GM23248 (cell line): Measurements from ENCODE around the gene CMIP. TPM values are rescaled to one million over a fixed set of nuclear protein-coding genes. Genes with fewer than 3 reads are reported as not detected.

Experiments used
- DNase-seq: peaks from one replicate; pipeline ENCODE4 v3.0.0-alpha.2; 2015
- H2AFZ ChIP-seq: fragments of 200-600 bp; sonication (generic); 2 replicates; pipeline ENCODE4 v1.6.1; 2016; ENCODE audit warnings: antibody characterized with exemption
- H3F3A ChIP-seq: fragments of 200-600 bp; sonication (generic); 2 replicates; pipeline ENCODE4 v1.6.1; 2016; ENCODE audit warnings: mild to moderate bottlenecking, antibody characterized with exemption, mixed run types; ENCODE audit not compliant: insufficient read depth
- H3K27ac ChIP-seq: fragments of 200-600 bp; sonication (generic); 2 replicates; pipeline ENCODE4 v1.5.1; 2016; ENCODE audit warnings: mild to moderate bottlenecking
- H3K27me3 ChIP-seq: fragments of 200-600 bp; sonication (generic); replicated peaks from 2 replicates; pipeline ENCODE4 v1.6.1; 2016; ENCODE audit warnings: mild to moderate bottlenecking; ENCODE audit not compliant: insufficient read depth
- H3K36me3 ChIP-seq: fragments of 200-600 bp; sonication (generic); 2 replicates; pipeline ENCODE4 v1.6.1; 2016; ENCODE audit warnings: low read depth, mild to moderate bottlenecking
- H3K4me1 ChIP-seq: fragments of 200-600 bp; sonication (generic); 2 replicates; pipeline ENCODE4 v1.6.1; 2016; ENCODE audit warnings: mild to moderate bottlenecking; ENCODE audit not compliant: insufficient read depth
- H3K4me2 ChIP-seq: fragments of 200-600 bp; sonication (generic); one replicate; pipeline ENCODE4 v1.6.1; 2016; ENCODE audit warnings: mild to moderate bottlenecking; ENCODE audit not compliant: unreplicated experiment
- H3K4me3 ChIP-seq: fragments of 200-600 bp; sonication (generic); 2 replicates; pipeline ENCODE4 v1.5.1; 2016; ENCODE audit warnings: mild to moderate bottlenecking
- H3K79me2 ChIP-seq: fragments of 200-600 bp; sonication (generic); 2 replicates; pipeline ENCODE4 v1.6.1; 2016; ENCODE audit warnings: mild to moderate bottlenecking; ENCODE audit not compliant: insufficient read depth
- H3K9ac ChIP-seq: fragments of 200-600 bp; sonication (generic); 2 replicates; pipeline ENCODE4 v1.6.1; 2016; ENCODE audit warnings: mild to moderate bottlenecking
- H3K9me2 ChIP-seq: fragments of 200-600 bp; sonication (generic); 2 replicates; pipeline ENCODE4 v1.6.1; 2016; ENCODE audit warnings: mixed run types, mild to moderate bottlenecking, moderate library complexity; ENCODE audit not compliant: insufficient read depth
- H3K9me3 ChIP-seq: fragments of 200-600 bp; sonication (generic); one replicate; pipeline ENCODE4 v1.6.1; 2017; ENCODE audit warnings: low read depth
- H4K20me1 ChIP-seq: fragments of 200-600 bp; sonication (generic); 2 replicates; pipeline ENCODE4 v1.6.0; 2016; ENCODE audit not compliant: insufficient read depth
- EZH2 ChIP-seq: fragments of 200-600 bp; sonication (generic); IDR thresholded peaks from 2 replicates; pipeline ENCODE4 v1.6.1; 2018; ENCODE audit warnings: antibody characterized with exemption, mild to moderate bottlenecking; ENCODE audit not compliant: insufficient read depth, poor library complexity, severe bottlenecking
- EZH2phosphoT487 ChIP-seq: fragments of 200-600 bp; sonication (generic); IDR thresholded peaks from 2 replicates; pipeline ENCODE4 v1.6.1; 2018; ENCODE audit warnings: antibody characterized with exemption, moderate library complexity, mild to moderate bottlenecking, low read depth; ENCODE audit not compliant: insufficient read depth
- WGBS, 2 experiments: methylation state at CpG; one replicate each; pipeline ENCODE4 v1.1.6; 2015 to 2017; ENCODE audit warnings: low lambda C conversion rate in 2 of 2, low coverage in 1 of 2; ENCODE audit errors: missing lambda C conversion rate in 2 of 2; 5-methylcytosine and 5-hydroxymethylcytosine counted together
- in situ Hi-C: fragments of 300-500 bp; cut with MboI; formaldehyde crosslinking; loops from 2 replicates; pipeline ENCODE4 v1.15.0; 2020
- polyA plus RNA-seq: library from polyadenylated mRNA; unstranded; fragments of >200 nt; fragmentation: Nextera tagmentation; extraction: Ambion mirVana; gene quantifications from 2 replicates; pipeline ENCODE4 v1.2.1, GENCODE V29; 2016
- total RNA-seq: library from RNA; depleted of rRNA; stranded (reverse); fragments of >200 nt; shearing (Covaris generic); gene quantifications from 2 replicates; pipeline ENCODE4 v1.2.3, GENCODE V29; 2014

CMIP gene
- total and polyA plus RNA-seq, 2 experiments from 2014 or later: 1.5 to 9.5 TPM

DNA sequence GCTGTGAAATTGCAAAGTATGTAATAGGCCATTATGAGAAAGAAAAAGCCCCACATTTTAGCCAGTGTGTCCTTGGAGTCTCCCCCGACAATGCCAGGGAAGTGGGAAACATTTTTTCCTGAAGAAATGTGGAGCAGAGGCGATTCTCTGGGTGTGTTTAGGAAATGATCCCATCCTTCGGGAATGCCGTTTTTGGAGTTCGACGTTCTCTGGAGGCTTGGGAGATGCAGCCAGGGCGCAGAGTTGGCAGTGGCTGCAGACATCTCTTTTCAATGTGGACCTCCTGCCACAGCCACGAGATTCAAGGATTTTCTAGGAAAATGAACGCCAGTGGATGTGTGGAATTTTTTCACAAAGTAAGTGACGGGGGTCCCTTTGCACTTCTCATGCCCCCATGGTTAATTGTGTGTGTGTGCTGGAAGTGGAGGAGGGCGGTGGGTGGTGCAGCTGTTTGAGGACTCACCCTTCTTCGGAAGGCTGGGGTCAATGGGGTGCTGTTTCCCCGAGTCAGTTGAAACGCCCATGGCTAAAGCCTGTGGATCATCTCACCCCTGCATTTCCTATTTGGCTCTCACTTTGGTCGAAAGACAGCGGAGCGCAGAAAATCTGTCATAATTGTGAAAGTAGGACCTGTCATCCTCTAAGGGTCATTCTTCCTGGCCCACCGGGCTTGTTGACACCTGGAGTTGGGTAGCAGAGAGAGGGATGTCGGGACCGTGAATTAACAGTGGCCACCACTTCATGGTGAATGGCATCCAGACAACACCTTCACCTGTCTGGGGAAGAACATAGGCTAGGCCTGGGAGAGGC, 73.2 kb downstream of the CMIP start:
- no peaks in the 10 kb centered on the region for H3K9me3 ChIP-seq
- WGBS, 2 experiments: 36 to 38% methylated on average over 20 of the region's 20 CpGs
- no peaks in the 10 kb centered on the region; the same call in 1 of the 2 replicates for H4K20me1 ChIP-seq
- no peaks in the 10 kb centered on the region for H3K36me3 ChIP-seq
- H3K4me2 ChIP-seq: peak overlapping the region; percentile 66
- no peaks in the 10 kb centered on the region for H3K27me3 ChIP-seq
- TF ChIP-seq EZH2: no peak
- TF ChIP-seq EZH2phosphoT487: no peak
- H3F3A ChIP-seq: peaks cover 4% of the 10 kb centered on the region; the same call in 1 of the 2 replicates
- H3K27ac ChIP-seq: peak overlapping the region; percentile 35; the same call in 1 of the 2 replicates
- H3K4me3 ChIP-seq: peak overlapping the region; percentile 18
- H3K79me2 ChIP-seq: peaks cover 85% of the 10 kb centered on the region
- peaks cover 25% of the 10 kb centered on the region for H3K4me1 ChIP-seq
- peak; percentile 71 for DNase-seq
- peak overlapping the region; percentile 18; the same call in 1 of the 2 replicates for H3K9ac ChIP-seq
- H3K9me2 ChIP-seq: no peaks in the 10 kb centered on the region
- H2AFZ ChIP-seq: no peak overlapping the region
- in situ Hi-C loops: no loop called here

DNA sequence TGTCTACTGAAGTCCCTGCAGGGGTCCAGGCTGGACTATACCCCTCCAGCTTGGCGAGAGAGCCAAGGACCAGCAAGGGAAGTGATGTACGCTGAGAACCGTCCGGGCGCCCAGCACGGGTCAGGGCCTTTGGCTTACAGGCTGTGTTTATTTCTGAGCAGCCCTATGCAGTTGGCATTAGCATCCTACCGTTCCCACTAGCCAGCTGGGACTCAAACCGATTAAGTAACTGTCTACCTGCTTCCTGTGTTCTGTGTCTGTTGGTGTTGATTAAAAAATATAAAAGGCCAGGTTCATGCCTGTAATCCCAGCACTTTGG, 73.8 kb downstream of the CMIP start:
- H3K4me2 ChIP-seq: peak overlapping the region; percentile 66
- H3K27ac ChIP-seq: no peak overlapping the region

DNA sequence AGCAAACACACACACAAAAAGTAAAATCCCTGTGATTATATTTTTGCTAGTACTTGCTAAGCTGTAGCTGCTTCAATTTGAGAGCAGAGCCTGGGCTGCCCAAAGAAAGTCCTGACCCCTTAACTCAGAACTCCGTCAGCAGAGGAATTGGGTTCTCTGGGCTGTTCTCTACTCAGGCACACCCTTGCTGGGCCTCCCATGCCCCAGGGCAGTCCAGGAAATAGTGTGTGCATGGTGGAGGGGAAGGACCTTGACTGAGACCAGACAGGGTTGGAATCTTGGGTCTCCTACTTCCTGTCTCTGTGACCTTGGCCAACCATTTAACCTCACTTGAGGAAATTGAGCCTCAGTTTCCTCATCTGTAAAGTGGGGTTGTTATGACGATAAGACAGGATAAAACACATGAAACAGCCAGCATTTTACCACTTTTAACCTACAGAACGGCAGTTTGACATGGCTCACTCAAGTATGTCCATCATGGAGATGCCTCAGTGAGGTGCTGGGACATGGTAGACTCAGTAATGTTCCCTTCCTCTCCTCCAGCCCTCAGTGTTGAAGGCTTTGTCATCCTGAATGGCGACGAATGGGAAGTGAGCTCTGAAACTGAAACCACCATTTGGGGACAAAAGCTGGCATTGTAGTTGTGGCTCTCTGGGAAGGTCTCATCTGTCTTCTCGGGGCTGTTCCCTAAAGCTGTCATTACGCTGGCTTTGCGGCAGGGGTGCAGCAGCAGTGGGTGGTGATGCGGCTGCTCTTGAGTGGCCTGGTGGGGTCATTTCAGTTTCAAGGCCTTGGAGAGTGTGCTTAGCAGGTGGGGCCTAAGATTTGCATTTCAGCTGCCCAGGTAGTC, 74.9 kb downstream of the CMIP start:
- peaks cover 10% of the 10 kb centered on the region; the same call in 1 of the 2 replicates for H3F3A ChIP-seq
- no peaks in the 10 kb centered on the region for H3K36me3 ChIP-seq
- no peak for DNase-seq
- no peak overlapping the region for H3K4me3 ChIP-seq
- no peaks in the 10 kb centered on the region for H3K27me3 ChIP-seq
- no peaks in the 10 kb centered on the region for H3K9me3 ChIP-seq
- no peak overlapping the region for H3K9ac ChIP-seq
- H4K20me1 ChIP-seq: no peaks in the 10 kb centered on the region; the same call in 1 of the 2 replicates
- in situ Hi-C loops: no loop called here
- peaks cover 24% of the 10 kb centered on the region for H3K4me1 ChIP-seq
- H3K9me2 ChIP-seq: no peaks in the 10 kb centered on the region
- H2AFZ ChIP-seq: no peak overlapping the region
- no peak overlapping the region for H3K4me2 ChIP-seq
- H3K27ac ChIP-seq: no peak overlapping the region
- no peak for TF ChIP-seq EZH2phosphoT487
- no peak for TF ChIP-seq EZH2
- H3K79me2 ChIP-seq: peaks cover 82% of the 10 kb centered on the region
- whole genome bisulfite sequencing, 2 experiments: 89 to 94% methylated on average over 9 of the region's 9 CpGs

More for the DNA sequence above, 73.8 kb downstream of the CMIP start:
- Histone ChIP-seq H2AFZ (no peak overlapping the region), H3K27me3 (no peaks in the 10 kb centered on the region), H3K9ac (no peak overlapping the region), H3K9me3 (no peaks in the 10 kb centered on the region), H3K4me1 (peaks cover 24% of the 10 kb centered on the region), H4K20me1 (no peaks in the 10 kb centered on the region; the same call in 1 of the 2 replicates), H3F3A (peaks cover 4% of the 10 kb centered on the region; the same call in 1 of the 2 replicates), H3K9me2 (no peaks in the 10 kb centered on the region), H3K79me2 (peaks cover 82% of the 10 kb centered on the region), H3K36me3 (no peaks in the 10 kb centered on the region), H3K4me3 (no peak overlapping the region)
- no peak for DNase-seq
- in situ Hi-C loops: no loop called here
- 81 to 83% methylated on average over 8 of the region's 8 CpGs for WGBS, 2 experiments
- TF ChIP-seq EZH2phosphoT487 (no peak), EZH2 (no peak)

DNA sequence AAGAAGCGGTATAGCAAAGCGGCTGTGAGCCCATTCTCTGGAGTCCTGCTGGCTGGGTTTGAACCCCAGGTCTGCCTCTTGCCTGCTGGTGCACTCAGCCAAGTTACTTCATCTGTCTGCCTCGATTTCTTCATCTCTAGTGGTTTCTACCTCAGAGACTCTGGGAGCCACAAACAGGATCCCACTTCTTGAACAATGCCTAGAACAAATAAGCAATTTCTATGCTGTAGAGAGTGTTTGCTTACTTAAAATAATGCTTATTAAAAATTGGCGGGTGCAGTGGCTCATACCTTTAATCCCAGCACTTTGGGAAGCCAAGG, 75.5 kb downstream of the CMIP start:
- Histone ChIP-seq H3K4me2 (no peak overlapping the region), H3K9ac (no peak overlapping the region), H3K27ac (no peak overlapping the region), H3K36me3 (no peaks in the 10 kb centered on the region), H3K79me2 (peaks cover 82% of the 10 kb centered on the region), H2AFZ (no peak overlapping the region), H3K4me3 (no peak overlapping the region), H3K9me3 (no peaks in the 10 kb centered on the region), H4K20me1 (no peaks in the 10 kb centered on the region; the same call in 1 of the 2 replicates), H3K9me2 (no peaks in the 10 kb centered on the region), H3F3A (peaks cover 10% of the 10 kb centered on the region; the same call in 1 of the 2 replicates), H3K4me1 (peaks cover 24% of the 10 kb centered on the region), H3K27me3 (no peaks in the 10 kb centered on the region)
- 97 to 98% methylated on average over 4 of the region's 4 CpGs for WGBS, 2 experiments
- no peak for DNase-seq
- no peak for TF ChIP-seq EZH2phosphoT487
- TF ChIP-seq EZH2: no peak
- in situ Hi-C loops: no loop called here
